T-helper 9 cell (primary cell): ENCODE data around the gene LHX5.
A peak's percentile ranks its signal among the peaks of the same experiment; 100 is the strongest.

Source experiments
- DNase-seq: peaks from one replicate; pipeline ENCODE4 v3.0.0-alpha.2; 2020

Gene LHX5

GRCh38 chr12:113438523-113439300, 33.0 kb downstream of the LHX5 start:
- DNase-seq, result no peak

DNA sequence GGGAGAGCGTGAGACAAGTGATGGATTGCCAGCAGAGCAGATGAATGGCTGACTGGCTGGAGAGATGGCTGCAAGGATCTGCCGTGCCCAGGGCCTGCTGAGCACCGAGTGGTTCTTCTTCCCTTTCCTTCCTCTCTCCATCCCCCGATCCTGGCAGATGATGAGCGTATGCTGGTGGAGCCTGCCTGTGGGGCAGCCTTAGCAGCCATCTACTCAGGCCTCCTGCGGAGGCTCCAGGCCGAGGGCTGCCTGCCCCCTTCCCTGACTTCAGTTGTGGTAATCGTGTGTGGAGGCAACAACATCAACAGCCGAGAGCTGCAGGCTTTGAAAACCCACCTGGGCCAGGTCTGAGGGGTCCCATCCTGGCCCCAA, 34.0 kb downstream of the LHX5 start:
- no peak for DNase-seq

- no peak for DNase-seq
Measured at GRCh38 chr12:113436993-113437728, 34.5 kb downstream of the LHX5 start.

DNA sequence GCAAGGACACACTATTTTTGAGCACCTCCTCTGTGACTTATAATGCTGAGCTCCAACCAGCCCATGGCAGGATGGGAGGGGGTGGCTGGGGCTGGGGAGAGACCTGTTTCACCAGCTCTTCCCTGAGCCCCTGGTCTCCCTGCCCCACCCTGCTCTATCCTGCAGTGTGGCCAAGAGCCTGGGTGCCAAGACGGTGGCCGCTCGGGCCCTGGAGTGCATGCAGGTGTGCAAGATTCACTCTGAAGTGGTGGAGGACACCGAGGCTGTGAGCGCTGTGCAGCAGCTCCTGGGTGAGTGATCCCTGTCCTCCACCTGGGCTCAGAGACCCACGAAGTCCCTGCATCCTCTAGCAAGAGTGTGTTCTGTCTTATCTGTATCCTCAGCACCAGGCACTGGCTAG, 35.1 kb downstream of the LHX5 start:
- DNase-seq, result no peak

- DNase-seq, result no peak
Measured at GRCh38 chr12:113435367-113435766, 36.3 kb downstream of the LHX5 start.

- DNase-seq, result no peak
Measured at GRCh38 chr12:113432986-113433385, 38.7 kb downstream of the LHX5 start.

- no peak for DNase-seq
Measured at GRCh38 chr12:113428482-113428881, 43.2 kb downstream of the LHX5 start.

DNA sequence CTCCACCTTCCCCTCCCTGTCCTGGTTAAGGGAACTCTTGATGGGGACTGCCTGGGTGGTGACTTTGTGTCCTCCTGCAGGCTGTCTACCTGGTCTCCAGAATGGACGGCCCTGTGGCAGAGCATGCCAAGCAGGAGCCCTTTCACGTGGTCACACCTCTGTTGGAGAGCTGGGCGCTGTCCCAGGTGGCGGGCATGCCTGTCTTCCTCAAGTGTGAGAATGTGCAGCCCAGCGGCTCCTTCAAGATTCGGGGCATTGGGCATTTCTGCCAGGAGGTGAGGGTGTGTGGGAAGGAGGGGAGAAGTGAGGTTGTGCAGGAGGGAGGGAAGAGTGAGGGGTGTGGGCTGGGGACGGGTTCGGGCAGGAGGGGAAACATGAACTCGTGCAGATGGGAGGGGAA, 43.8 kb downstream of the LHX5 start:
- DNase-seq, result no peak

- no peak for DNase-seq
Measured at GRCh38 chr12:113425960-113426453, 45.7 kb downstream of the LHX5 start.

DNA sequence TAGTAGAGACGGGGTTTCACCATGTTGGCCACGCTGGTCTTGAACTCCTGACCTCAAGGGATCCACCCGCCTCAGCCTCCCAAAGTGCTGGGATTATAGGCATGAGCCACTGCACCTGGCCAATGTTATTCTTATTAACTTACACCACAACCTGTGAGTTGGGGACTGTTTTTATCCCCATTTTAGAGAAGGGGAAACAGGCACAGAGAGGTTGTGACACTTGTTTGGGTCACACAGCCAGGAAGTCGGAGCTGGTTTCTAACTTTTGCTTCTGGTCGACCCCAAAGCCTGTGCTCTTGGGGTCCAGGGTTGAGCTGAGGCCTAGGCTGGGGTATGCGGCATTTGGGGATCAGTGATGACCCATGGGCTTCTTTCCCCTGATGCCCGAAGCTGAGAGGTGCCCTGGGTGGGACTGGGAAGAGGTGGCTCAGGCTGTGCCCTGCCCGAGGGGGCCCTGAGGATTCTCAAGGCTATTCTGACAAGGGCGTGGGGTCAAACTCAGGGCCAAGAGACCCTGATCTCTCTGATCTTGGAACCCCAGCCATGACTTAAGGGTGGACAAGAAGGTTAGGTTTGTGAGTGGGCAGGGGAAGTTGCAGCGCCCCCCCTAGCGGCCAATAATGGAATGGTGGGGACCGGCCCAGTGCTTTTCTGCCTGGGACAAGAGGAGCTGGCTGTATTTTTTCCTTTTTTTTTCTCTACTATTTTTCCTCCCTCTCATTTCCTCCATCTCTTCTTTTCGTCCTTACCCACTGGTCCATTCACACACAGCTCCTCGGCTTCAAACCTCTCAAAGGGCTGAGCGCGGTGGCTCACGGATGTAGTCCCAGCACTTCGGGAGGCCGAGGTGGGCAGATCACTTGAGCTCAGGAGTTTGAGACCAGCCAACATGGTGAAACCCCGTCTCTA, 46.5 kb downstream of the LHX5 start:
- peak; percentile 34 for DNase-seq

DNA sequence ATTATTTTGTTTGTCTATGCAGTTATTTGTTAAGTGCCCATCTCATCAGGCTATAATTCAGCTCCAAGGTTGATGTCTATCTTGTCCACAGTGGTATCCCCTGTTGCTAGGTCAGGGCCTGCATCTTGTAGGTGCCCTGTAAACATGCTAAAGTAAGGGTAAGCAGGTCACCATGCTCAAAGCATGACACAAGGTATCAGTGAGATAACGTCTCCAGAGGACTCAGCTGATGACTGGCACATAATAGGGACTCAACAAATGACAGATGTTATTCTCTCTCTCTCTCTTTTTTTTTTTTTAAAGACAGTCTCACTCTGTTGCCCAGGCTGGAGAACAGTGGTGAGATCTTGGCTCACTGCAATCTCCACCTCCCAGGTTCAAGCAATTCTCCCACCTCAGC, 47.2 kb downstream of the LHX5 start:
- DNase-seq, result no peak

- DNase-seq, result no peak
Measured at GRCh38 chr12:113422886-113423669, 48.6 kb downstream of the LHX5 start.

DNA sequence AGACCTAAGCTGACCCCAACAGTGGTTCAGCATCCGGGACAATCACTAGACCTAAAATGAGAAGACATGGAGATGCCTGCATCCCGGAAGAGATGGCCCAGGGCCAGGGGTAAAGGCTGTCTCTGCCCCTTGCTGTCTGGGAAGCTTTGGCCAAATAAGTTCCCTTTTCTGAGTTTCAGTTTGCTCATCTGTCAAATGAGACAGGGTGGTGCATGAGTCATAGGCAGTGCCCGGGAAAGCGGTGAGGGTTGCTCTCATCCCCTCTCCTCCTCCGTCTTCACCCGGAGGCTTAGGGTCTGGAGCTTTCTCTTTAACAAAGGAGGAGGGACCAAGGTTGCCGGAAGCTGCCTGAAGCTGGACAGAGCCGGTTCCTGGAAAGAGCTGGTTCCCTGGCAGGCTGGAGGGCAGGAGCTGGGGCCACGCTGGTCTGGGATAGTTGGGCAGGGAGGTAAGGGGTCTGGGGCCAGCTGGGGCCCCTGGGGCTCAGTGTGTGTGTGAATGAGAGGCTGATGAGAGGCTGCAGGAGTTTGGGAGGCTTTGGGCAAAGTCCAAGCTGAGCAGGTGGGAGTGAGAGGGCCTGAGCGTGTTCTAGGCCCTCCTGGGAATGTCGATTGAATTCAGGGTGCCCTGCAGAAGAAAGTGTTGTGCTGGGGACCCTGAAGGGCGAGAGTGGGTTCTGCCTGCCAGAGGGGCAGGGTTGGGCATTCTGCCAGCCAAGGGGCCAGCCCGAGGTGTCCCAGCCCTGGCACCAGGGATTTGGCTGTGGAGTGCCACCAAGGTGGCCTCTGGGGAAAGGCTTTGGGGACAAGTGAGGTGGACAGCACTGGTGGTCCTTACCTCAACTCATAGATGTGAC, 49.4 kb downstream of the LHX5 start, which contains the start of gene SDSL:
SDSL (plus strand) TSS at position 351 of the 856 bp plus-strand sequence. CDS start 5,603 bp downstream, outside the sequence.
- no peak for DNase-seq

DNA sequence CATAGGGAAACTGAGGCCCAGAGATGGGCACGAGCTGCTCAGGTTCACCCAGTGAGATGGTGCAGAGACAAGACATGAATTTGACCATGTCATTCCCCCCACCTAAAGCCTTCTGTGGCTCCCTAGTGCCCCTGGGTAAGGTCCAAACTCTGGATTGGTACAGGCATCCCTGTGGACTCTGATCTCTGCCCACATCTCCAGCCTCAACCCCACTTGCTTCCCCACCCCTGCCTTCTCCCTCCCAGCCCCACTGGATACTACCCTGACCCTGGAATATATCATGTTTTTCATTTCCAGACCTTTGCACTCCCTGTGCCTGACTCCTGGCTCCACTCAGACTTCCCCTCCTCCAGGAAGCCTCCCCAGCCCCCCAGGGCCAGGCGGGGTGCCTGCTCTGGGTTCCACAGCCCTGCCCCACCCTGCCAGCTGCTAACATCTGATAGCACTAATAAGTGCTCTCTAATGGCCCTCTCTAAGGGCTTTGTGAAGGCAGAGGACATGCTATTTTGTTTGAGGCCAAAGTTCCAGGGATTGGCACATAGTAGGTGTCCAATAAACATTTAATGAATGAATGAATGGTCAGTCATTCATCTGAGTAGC, 50.6 kb downstream of the LHX5 start:
- no peak for DNase-seq

- no peak for DNase-seq
Measured at GRCh38 chr12:113418213-113418879, 53.3 kb downstream of the LHX5 start.

DNA sequence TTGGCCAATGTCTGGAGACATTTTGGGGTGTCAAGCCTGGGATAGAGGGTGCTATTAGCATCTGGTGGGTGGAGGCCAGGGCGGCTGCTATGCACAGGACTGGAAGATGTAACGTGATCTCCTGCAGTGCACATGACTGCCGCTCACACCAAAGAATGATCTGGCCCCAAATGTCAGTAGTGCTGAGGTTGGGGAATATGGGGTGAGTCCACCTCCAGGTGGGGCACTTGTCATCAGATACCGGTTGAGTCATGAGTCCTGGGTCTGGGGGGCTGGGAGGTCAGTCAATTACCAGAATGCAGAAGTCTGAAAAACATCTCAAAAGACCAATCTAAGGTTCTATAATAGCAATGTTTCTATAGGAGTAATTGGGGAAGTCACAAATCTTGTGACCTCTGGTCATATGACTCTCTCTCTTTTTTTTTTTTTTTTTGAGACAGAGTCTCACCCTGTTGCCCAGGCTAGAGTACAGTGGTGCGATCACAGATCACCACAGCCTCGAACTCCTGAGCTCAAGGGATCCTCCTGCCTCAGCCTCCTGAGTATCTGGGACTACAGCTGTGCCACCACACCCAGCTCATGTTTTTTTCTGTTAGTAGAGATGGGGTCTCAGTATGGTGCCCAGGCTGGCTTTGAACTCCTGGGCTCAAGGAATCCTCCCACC, 55.4 kb downstream of the LHX5 start:
- no peak for DNase-seq

DNA sequence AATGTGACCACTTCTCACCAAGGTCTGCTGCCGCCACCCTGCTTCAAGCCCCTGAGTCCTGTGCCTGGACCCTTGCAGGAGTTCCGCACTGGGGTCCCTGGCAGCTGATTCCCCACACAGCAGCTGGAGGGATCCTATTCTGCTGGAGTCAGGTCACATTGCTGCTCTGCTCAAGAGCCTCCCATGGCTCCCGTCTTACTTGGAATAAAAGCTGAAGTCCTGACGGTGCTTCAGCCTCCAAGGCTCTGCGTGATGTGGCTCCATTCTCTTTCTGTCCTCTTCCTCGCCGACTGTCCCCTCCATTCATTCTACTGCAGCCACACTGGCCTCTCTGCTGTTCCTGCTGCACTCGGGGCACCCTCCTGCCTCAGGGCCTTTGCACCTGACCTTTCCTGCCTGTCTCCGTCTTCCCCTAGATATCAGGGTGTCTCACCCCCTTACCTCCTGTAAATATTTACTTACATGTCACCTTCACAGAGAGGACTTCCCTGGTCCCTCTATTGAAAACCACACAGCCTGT, 57.1 kb downstream of the LHX5 start:
- no peak for DNase-seq

GRCh38 chr12:113413488-113413939, 58.2 kb downstream of the LHX5 start:
- no peak for DNase-seq
